Measurements from ENCODE around the gene TSPAN4.

Gene TSPAN4

DNA sequence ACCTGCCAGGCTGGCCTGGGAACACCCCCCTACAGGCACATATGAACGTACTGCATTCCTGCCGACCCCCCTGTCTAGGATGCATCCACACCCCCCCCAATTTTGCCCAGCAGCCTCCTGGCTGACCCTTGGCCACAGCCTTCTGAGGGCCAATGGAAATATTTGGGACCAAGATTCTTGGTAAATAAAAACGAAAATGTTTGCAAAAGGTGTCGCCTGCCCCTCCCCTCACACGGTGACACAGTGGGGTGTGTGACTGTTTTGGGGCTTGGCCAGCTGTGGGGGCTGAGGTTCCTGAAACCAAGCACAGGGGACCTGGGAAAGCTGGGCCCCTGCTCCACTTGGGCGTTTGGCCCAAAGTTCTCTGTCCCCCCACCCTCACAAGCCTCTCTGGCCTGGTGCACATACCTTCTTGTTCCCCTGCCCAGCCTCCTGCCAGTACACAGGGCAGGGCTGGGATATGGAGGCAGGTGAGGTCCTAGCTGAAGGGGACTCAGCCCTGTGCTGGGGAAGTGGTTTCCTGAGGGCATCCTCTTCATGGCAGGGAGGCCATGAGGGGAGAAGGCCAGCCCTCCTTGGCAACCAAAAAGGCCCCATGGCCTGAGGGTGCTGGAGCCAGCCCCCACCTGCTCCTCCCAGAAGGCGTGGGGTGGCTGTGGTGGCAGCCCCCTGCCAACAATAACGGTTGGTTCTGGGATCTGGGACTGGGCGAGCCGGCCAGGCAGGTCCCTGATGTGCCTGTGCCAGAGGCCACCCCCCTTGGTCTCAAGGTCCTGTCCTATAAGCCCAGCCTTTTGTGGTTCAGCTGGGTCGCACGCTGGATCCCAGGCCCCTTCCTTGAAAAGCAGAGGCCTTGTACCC lies 17.1 kb upstream of the TSPAN4 start:
- H3K9me3 Mint-ChIP-seq, result no peaks in the 10 kb centered on the region
- H3K4me1 Mint-ChIP-seq (ENCODE audit: low read depth), result peaks cover 8% of the 10 kb centered on the region
- H3K27ac Mint-ChIP-seq, result no peak overlapping the region
- H3K4me3 Mint-ChIP-seq, result no peak overlapping the region
- H3K27me3 Mint-ChIP-seq (ENCODE audit: low read depth), result peaks cover 27% of the 10 kb centered on the region
- H3K36me3 Mint-ChIP-seq (ENCODE audit: low read depth), result peaks cover 6% of the 10 kb centered on the region

DNA sequence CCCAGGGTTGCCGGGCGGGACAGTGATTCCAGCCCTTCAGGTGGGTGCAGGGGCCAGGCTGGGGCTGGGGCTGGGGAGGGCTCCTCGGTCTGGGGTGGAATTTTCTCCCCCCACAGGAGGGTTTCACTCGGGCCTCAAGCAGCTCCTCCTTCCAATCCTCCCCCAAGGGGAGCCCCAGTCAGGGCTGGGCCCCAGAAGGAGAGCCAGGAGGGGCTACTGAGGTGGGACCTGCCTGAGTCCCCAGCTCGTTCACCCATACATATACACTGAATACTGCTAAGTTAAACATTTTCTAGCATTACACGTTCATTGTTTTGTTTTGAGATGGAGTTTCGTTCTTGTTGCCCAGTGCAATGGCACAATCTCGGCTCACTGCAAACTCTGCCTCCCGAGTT lies 16.4 kb upstream of the TSPAN4 start:
- Mint-ChIP-seq H3K36me3 (ENCODE audit: low read depth) (peaks cover 6% of the 10 kb centered on the region), H3K4me3 (peak overlapping the region; percentile 76)

GRCh38 chr11:826836-827145 lies 15.9 kb upstream of the TSPAN4 start:
- H3K9me3 Mint-ChIP-seq, result no peaks in the 10 kb centered on the region
- peak overlapping the region; percentile 76 for H3K4me3 Mint-ChIP-seq
- peaks cover 4% of the 10 kb centered on the region for H3K4me1 Mint-ChIP-seq (ENCODE audit: low read depth)
- H3K36me3 Mint-ChIP-seq (ENCODE audit: low read depth), result peaks cover 6% of the 10 kb centered on the region
- peak overlapping the region; percentile 49 for H3K27ac Mint-ChIP-seq
- H3K27me3 Mint-ChIP-seq (ENCODE audit: low read depth), result peaks cover 36% of the 10 kb centered on the region

More for the DNA sequence above, 16.4 kb upstream of the TSPAN4 start:
- H3K27ac Mint-ChIP-seq, result no peak overlapping the region
- H3K4me1 Mint-ChIP-seq (ENCODE audit: low read depth), result peaks cover 5% of the 10 kb centered on the region
- H3K9me3 Mint-ChIP-seq, result no peaks in the 10 kb centered on the region
- peaks cover 30% of the 10 kb centered on the region for H3K27me3 Mint-ChIP-seq (ENCODE audit: low read depth)

DNA sequence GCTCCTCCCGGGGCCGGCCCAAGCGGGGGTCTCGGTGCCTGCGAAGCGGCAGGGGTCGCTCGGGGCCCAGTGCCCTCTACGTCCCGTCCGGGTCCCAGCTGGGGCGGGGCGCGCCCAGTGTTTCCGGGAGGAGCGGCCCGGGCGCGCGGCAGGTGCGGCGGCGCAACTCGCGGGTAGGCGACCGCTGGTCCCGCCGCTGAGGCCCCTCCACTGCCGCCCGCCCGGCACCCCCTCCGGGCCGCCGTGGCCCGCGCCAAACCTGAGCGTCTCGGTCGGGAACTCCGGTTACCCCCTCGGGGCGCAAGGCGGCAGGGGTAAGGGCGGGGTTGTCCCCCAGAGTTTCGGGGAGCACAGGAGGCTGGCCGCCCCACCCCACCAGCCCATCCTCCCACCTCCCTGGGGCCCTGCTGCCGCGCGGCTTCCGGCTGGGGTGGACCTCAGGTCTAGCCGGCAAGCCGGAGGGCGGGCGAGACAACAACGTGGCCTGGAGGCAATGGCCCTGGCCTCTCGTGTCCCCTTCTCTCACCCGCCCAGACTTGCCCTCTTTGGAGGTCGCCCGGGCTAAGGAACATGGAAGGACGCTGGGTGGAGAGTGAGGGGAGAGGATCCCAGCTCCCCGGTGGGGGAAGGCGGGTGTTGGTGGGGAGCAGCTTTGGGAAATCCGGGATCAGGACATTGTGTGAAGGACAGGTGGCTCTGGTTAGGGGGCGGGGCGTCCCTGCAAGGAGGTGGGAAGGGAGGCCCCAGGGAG lies 15.3 kb upstream of the TSPAN4 start:
- Mint-ChIP-seq H3K4me3 (peak overlapping the region; percentile 76), H3K4me1 (ENCODE audit: low read depth) (peaks cover 4% of the 10 kb centered on the region), H3K27me3 (ENCODE audit: low read depth) (peaks cover 41% of the 10 kb centered on the region), H3K9me3 (no peaks in the 10 kb centered on the region), H3K27ac (no peak overlapping the region), H3K36me3 (ENCODE audit: low read depth) (peaks cover 6% of the 10 kb centered on the region)

DNA sequence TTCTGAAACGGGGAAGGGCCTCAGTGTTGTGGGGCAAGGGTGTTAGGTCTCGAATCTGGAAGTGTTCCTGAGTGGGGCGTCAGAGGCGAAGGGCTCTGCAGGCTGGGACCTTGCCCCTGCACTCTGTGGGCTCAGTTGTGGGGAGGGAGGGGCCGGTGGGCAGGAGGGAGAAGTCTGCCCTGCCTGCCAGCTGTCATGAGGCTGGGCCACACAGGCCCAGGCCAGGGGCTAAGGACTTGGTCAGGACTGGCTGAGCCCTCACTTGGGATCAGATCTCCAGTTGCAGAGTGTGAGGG lies 14.8 kb upstream of the TSPAN4 start, which contains the start of gene CRACR2B:
CRACR2B (plus strand) TSS at position 23 of the 296 bp plus-strand sequence. CDS start 689 bp downstream, outside the sequence.
- H3K36me3 Mint-ChIP-seq (ENCODE audit: low read depth), result peaks cover 6% of the 10 kb centered on the region

GRCh38 chr11:828506-829175 lies 14.0 kb upstream of the TSPAN4 start:
- Mint-ChIP-seq H3K36me3 (ENCODE audit: low read depth) (peaks cover 6% of the 10 kb centered on the region), H3K9me3 (no peaks in the 10 kb centered on the region), H3K4me1 (ENCODE audit: low read depth) (peaks cover 4% of the 10 kb centered on the region), H3K4me3 (peak overlapping the region; percentile 76), H3K27me3 (ENCODE audit: low read depth) (peaks cover 41% of the 10 kb centered on the region), H3K27ac (no peak overlapping the region)

More for the DNA sequence above, 14.8 kb upstream of the TSPAN4 start, which contains the start of gene CRACR2B:
- H3K4me1 Mint-ChIP-seq (ENCODE audit: low read depth), result peaks cover 4% of the 10 kb centered on the region
- no peaks in the 10 kb centered on the region for H3K9me3 Mint-ChIP-seq
- H3K4me3 Mint-ChIP-seq, result peak within 1 kb of the TSS; percentile 76
- H3K27me3 Mint-ChIP-seq (ENCODE audit: low read depth), result peaks cover 41% of the 10 kb centered on the region
- no peak within 1 kb of the TSS for H3K27ac Mint-ChIP-seq

DNA sequence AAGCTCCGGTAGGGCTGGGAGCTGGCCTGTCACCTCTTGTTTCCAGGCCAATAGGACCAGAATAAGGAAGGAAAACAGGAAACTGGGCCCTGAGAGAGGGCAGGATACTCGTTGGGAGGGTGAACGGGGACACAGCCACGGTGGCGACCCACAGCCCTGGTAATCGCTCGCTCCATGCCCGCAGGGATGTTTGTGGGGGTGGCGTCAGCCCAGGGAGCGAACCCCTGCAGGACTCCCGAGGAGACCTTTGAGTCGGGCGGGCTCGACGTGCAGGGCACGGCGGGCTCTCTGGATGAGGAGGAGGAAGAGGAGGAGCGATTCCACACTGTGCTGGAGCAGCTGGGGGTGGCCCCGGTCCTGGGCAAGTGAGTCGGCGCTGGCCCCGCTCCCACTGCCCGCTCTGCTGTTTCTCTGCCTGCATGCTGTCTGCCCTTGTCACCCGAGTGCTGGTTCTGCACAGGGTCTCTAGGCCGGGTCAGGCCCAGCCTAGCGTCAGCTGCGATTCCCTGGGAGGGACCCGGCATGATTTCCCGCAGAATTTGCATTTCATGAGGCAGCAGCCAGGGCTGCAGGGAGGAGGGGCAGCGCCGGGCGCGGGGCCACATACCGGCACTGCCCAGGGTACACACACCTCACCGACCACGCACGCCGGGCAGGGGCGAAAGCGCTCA lies 13.3 kb upstream of the TSPAN4 start:
- H3K27ac Mint-ChIP-seq, result no peak overlapping the region
- H3K4me1 Mint-ChIP-seq (ENCODE audit: low read depth), result peaks cover 4% of the 10 kb centered on the region
- peaks cover 41% of the 10 kb centered on the region for H3K27me3 Mint-ChIP-seq (ENCODE audit: low read depth)
- no peaks in the 10 kb centered on the region for H3K9me3 Mint-ChIP-seq
- H3K4me3 Mint-ChIP-seq, result peak overlapping the region; percentile 37
- peaks cover 6% of the 10 kb centered on the region for H3K36me3 Mint-ChIP-seq (ENCODE audit: low read depth)

- H3K27me3 Mint-ChIP-seq (ENCODE audit: low read depth), result peaks cover 41% of the 10 kb centered on the region
- peaks cover 5% of the 10 kb centered on the region for H3K36me3 Mint-ChIP-seq (ENCODE audit: low read depth)
- H3K27ac Mint-ChIP-seq, result no peak overlapping the region
- H3K4me1 Mint-ChIP-seq (ENCODE audit: low read depth), result peaks cover 4% of the 10 kb centered on the region
- no peaks in the 10 kb centered on the region for H3K9me3 Mint-ChIP-seq
- H3K4me3 Mint-ChIP-seq, result no peak overlapping the region
Measured at GRCh38 chr11:829847-830294, 12.8 kb upstream of the TSPAN4 start.

- Mint-ChIP-seq H3K36me3 (ENCODE audit: low read depth) (no peaks in the 10 kb centered on the region), H3K4me3 (peak overlapping the region; percentile 37), H3K27me3 (ENCODE audit: low read depth) (peaks cover 41% of the 10 kb centered on the region), H3K27ac (no peak overlapping the region), H3K4me1 (ENCODE audit: low read depth) (peaks cover 4% of the 10 kb centered on the region), H3K9me3 (no peaks in the 10 kb centered on the region)
Measured at GRCh38 chr11:830295-831117, 12.1 kb upstream of the TSPAN4 start.

DNA sequence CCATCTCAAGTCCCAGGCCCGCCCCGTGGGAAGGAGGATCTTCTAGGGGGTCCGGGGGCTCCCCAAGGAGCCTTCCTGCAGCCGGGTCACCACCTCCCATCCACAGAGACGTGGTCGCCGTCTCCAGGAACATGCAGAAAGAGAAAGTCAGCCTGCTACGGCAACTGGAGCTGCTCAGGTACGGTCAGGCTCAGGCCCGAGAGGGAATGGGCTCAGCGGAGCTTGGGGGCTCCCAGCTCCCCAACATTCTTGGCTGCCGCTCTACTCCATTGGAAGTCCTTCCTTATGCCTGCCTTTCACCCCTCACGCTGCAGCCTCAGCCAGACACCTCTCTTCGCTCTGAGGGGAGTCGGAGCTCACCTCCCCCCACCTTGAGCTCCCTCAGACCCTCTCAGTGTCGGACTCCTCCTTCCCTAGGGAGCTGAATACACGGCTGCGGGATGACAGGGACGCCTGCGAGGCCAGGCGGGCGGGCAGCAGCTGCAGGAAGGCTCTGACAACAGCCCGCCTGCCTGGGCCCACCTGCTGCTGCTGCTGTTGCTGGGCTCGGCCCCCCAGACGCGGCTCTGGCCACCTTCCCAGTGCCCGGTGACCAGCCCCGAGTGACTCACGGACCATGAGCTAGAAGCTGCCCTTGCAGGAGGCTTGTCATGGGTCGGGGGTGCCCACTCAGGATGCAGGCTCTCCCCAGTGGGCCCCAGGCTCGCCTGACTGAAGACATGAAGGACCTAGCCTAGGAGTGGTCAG lies 11.4 kb upstream of the TSPAN4 start:
- Mint-ChIP-seq H3K9me3 (no peaks in the 10 kb centered on the region), H3K4me3 (peak overlapping the region; percentile 67), H3K27me3 (ENCODE audit: low read depth) (peaks cover 41% of the 10 kb centered on the region), H3K36me3 (ENCODE audit: low read depth) (no peaks in the 10 kb centered on the region), H3K4me1 (ENCODE audit: low read depth) (peaks cover 4% of the 10 kb centered on the region), H3K27ac (no peak overlapping the region)

DNA sequence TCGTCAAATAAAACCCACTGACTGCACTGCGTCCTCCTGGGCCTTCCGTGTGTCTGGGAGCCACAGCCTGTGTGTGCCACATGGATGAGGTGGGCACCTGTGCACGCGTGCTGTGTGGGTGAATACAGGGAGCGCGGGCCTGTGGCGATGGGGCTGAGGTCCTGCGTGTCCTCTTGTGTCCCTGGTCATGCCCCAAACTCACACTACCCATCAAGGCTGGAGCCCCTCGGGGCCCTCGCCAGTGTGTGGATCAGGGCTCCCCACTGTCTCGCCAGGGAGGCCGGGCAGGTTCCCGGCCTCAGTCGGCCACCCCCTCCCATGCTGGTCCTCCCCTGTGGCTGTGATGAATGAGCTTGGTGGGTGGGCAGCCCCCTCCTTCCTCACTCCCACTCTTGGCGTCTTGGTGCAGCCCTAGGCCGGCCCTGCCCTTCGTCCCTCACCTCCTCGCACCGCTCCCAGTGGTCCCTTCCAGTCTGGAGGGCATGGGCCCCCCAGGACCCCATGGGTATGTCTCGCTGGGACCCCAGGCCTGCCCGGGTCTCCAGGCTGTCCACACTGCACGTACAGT lies 10.6 kb upstream of the TSPAN4 start:
- Mint-ChIP-seq H3K36me3 (ENCODE audit: low read depth) (peaks cover 1% of the 10 kb centered on the region), H3K9me3 (no peaks in the 10 kb centered on the region), H3K4me1 (ENCODE audit: low read depth) (peaks cover 4% of the 10 kb centered on the region), H3K27me3 (ENCODE audit: low read depth) (peaks cover 41% of the 10 kb centered on the region), H3K27ac (no peak overlapping the region), H3K4me3 (peak overlapping the region; percentile 67)

GRCh38 chr11:832529-833113 lies 10.0 kb upstream of the TSPAN4 start, which contains the start of gene CD151:
TSS of gene CD151 (plus strand) at chr11:832952. CDS start at chr11:836070, 3,118 bp downstream.
- H3K27me3 Mint-ChIP-seq (ENCODE audit: low read depth), result peaks cover 39% of the 10 kb centered on the region
- peaks cover 1% of the 10 kb centered on the region for H3K36me3 Mint-ChIP-seq (ENCODE audit: low read depth)
- peak within 1 kb of the TSS; percentile 67 for H3K4me3 Mint-ChIP-seq
- no peaks in the 10 kb centered on the region for H3K9me3 Mint-ChIP-seq
- peaks cover 3% of the 10 kb centered on the region for H3K4me1 Mint-ChIP-seq (ENCODE audit: low read depth)
- no peak within 1 kb of the TSS for H3K27ac Mint-ChIP-seq
